Right atrium auricular region (tissue), 2 donors: ENCODE measurements around the gene ETF1. TPM values are rescaled to one million over a fixed set of nuclear protein-coding genes. Genes with fewer than 3 reads are reported as not detected.

Experiments
- DNase-seq: peaks from one replicate; pipeline ENCODE4 v3.0.0-alpha.2; 2019; ENCODE audit warnings: low spot score
- H3K27ac ChIP-seq, 2 donors: fragments of 200-600 bp; sonication (generic); 1 replicate in 1 of 2; 2 replicates in 1 of 2; pipeline ENCODE4 v1.5.1; 2016 to 2019
- H3K27me3 ChIP-seq, 2 donors: fragments of 200-600 bp; sonication (generic); one replicate each; pipeline versions ENCODE4 v1.5.1 to v1.6.0; 2017 to 2019
- H3K36me3 ChIP-seq: fragments of 200-600 bp; sonication (generic); one replicate; pipeline ENCODE4 v1.5.1; 2016
- H3K4me1 ChIP-seq, 2 donors: fragments of 200-600 bp; sonication (generic); one replicate each; pipeline versions ENCODE4 v1.5.1 to v1.6.0; 2017 to 2019
- H3K4me3 ChIP-seq, 2 donors: fragments of 200-600 bp; sonication (generic); 1 replicate in 1 of 2; 2 replicates in 1 of 2; pipeline ENCODE4 v1.5.1; 2017 to 2019; ENCODE audit warnings: mild to moderate bottlenecking in 1 of 2, moderate library complexity in 1 of 2
- H3K9me3 ChIP-seq, 2 donors: fragments of 200-600 bp; sonication (generic); one replicate each; pipeline ENCODE4 v1.5.1; 2019
- total RNA-seq, 2 donors: library from RNA; depleted of rRNA; stranded (reverse); fragments of >200 nt; gene quantifications; one replicate each; pipeline ENCODE4 v1.1.0, GENCODE V29; 2016
- TF ChIP-seq, protein P1 (sequence below), 2 donors: fragments of 200-600 bp; sonication (generic); IDR thresholded peaks; one replicate each; pipeline ENCODE4 v1.5.1; 2019; ENCODE audit warnings: antibody characterized with exemption in 2 of 2

ETF1 gene
- total RNA-seq, 2 donors from 2014 or later: 62.0 to 64.1 TPM

DNA sequence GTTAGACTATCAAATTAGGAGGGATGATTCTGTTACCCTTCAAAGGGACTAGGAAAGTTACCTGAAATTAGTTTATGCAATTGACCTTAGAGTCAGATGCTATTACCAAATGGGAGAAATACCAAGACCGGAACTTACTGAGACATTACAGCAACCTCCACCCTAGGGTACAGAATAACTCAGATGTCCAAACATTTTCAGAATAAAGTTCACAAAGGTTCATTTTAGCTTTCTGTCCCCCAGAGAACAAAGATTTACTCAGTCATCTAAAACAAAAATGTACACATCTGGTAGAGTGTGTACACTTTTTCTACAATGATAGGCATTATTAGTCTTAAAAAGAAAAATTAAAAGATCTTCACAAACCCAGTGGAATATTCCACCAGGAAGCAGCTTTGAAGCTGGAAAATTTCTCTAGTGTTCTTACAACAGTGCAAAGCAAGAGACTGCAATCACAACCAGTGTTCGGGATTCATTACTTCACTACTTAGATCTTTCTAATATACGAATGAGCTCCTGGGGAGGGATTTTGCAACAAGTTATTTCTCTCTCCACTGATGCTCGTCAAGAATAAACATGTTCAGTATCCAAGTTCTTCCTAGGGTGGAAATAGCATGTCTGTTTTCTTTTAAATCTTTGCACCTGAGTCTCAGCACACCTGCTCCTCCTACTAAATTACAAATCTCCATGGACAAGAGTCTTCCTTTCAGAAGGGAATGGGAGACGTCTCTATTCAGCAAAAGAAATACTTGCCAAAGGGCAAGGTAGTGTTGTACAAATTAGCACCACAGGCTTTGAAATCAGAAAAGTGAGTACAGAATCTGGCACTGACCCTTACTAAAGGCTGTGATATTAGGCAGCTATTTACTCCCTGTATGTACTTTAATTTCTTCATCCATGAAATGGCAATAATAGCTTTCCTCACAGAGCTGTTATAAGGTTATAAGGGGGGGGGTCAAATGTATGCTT, 8.8 kb downstream of the ETF1 start:
- no peak overlapping the region for H3K4me3 ChIP-seq
- H3K4me1 ChIP-seq: peaks cover 0 to 36% of the 10 kb centered on the region in 2 donors
- no peaks in the 10 kb centered on the region for H3K36me3 ChIP-seq
- no peak overlapping the region for H3K27ac ChIP-seq
- TF ChIP-seq, protein P1, sequence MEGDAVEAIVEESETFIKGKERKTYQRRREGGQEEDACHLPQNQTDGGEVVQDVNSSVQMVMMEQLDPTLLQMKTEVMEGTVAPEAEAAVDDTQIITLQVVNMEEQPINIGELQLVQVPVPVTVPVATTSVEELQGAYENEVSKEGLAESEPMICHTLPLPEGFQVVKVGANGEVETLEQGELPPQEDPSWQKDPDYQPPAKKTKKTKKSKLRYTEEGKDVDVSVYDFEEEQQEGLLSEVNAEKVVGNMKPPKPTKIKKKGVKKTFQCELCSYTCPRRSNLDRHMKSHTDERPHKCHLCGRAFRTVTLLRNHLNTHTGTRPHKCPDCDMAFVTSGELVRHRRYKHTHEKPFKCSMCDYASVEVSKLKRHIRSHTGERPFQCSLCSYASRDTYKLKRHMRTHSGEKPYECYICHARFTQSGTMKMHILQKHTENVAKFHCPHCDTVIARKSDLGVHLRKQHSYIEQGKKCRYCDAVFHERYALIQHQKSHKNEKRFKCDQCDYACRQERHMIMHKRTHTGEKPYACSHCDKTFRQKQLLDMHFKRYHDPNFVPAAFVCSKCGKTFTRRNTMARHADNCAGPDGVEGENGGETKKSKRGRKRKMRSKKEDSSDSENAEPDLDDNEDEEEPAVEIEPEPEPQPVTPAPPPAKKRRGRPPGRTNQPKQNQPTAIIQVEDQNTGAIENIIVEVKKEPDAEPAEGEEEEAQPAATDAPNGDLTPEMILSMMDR (IDR thresholded peaks at IDR 0.05): no peak
- no peaks in the 10 kb centered on the region for H3K27me3 ChIP-seq
- DNase-seq: no peak
- no peaks in the 10 kb centered on the region for H3K9me3 ChIP-seq

DNA sequence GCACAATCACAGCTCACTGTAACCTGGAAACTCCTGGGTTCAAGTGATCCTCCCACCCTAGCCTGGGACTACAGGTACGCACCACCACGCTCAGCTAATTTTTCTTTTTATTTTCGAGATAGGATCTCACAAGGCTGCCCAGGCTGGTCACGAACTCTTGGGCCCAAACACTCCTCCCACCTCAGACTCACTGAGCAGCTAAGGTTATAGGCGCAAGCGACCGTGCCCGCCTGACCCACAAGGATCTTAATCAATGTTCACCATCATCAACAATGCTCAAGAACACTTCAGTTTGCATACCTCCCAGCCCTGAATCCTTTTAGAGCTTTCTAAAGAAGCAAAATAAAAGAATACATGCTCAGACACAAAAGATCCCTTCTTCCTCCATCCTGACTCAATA, 13.2 kb downstream of the ETF1 start:
- peaks cover 0 to 5% of the 10 kb centered on the region in 2 donors for H3K4me1 ChIP-seq
- no peaks in the 10 kb centered on the region for H3K9me3 ChIP-seq
- H3K4me3 ChIP-seq: no peak overlapping the region
- H3K27me3 ChIP-seq: no peaks in the 10 kb centered on the region
- no peak for DNase-seq
- TF ChIP-seq, protein P1 (IDR thresholded peaks at IDR 0.05): no peak
- H3K27ac ChIP-seq: no peak overlapping the region
- H3K36me3 ChIP-seq: no peaks in the 10 kb centered on the region

DNA sequence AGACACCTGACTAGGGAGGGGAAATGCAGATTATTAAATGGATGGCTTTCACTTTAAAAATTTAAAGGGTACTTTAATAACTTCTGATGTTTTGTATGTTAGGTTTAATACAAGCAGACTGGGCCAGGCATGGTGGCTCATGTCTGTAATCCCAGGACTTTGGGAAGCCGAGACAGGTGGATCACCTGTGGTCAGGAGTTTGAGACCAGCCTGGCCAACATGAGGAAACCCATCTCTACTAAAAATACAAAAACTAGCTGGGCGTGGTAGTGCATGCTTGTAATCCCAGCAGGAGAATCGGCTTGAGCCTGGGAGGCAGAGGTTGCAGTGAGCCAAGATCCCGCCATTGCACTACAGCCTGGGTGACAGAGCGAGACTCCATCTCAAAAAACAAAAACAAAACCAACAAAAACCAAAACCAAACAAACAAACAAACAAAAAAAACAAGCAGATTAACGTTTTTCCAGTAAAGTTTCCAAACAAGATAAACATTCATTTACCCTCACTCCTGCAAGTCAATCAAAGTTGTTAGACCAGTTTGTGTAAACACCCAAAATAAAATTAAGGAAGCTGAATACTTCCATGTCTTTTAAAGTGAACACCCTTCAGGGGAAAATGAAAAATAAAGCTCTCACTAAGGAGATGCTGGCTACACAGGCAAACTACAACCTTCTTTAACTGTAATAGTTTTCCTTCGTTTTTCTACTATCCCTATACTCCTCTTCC, 14.1 kb downstream of the ETF1 start:
- Histone ChIP-seq H3K27me3 (no peaks in the 10 kb centered on the region), H3K4me3 (no peak overlapping the region), H3K4me1 (peaks cover 0 to 1% of the 10 kb centered on the region in 2 donors), H3K9me3 (no peaks in the 10 kb centered on the region), H3K36me3 (no peaks in the 10 kb centered on the region), H3K27ac (no peak overlapping the region)
- DNase-seq: no peak
- TF ChIP-seq, protein P1 (IDR thresholded peaks at IDR 0.05): no peak

DNA sequence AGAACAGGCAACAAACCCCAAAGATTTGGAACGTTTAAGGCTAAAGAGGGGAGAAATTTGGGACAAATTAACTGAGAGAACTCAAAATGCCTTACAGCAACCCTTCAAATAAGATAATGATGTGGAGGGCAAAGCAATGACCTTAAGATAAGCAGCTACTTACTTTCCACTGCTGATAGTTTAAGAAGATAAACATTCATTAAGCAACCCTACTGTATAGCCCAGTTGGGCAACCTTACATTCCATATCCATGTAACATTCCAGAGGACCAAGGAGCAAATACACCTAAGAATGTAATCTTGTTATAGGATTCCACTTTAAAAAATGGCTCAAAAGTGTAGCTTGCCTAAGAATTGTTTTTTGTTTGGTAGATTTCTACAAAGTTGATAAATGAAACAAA, 14.8 kb downstream of the ETF1 start:
- no peak overlapping the region for H3K4me3 ChIP-seq
- TF ChIP-seq, protein P1 (IDR thresholded peaks at IDR 0.05): no peak
- no peaks in the 10 kb centered on the region for H3K27me3 ChIP-seq

DNA sequence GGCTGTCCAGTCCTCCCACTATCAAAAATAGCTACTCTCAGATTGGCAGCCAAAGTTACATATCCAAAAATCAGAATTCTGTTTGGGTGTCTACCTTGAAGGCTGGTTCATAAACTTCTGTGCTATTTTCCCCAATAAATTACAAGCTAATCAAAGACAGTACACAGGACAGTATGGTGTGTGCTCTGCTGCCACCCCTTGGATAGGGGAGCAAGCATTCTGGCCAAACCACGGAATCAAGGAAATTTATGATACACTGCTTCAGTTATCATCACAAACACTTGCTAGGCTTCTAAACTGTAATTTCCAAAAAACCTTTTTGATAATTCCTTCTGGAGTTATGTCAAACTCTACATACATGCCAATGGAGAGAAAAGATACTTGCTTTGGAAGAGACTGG, 15.9 kb downstream of the ETF1 start:
- no peaks in the 10 kb centered on the region for H3K9me3 ChIP-seq
- H3K27me3 ChIP-seq: no peaks in the 10 kb centered on the region
- no peak overlapping the region for H3K27ac ChIP-seq
- TF ChIP-seq, protein P1 (IDR thresholded peaks at IDR 0.05): no peak
- H3K36me3 ChIP-seq: no peaks in the 10 kb centered on the region
- H3K4me1 ChIP-seq: no peaks in the 10 kb centered on the region
- DNase-seq: no peak
- H3K4me3 ChIP-seq: no peak overlapping the region

More for the DNA sequence above, 14.8 kb downstream of the ETF1 start:
- H3K36me3 ChIP-seq: no peaks in the 10 kb centered on the region
- no peaks in the 10 kb centered on the region for H3K9me3 ChIP-seq
- H3K4me1 ChIP-seq: no peaks in the 10 kb centered on the region
- no peak for DNase-seq
- no peak overlapping the region for H3K27ac ChIP-seq
